Fibroblast of lung (primary cell): ENCODE measurements around the gene SEPTIN5. TPM values are rescaled to one million over a fixed set of nuclear protein-coding genes. Genes with fewer than 3 reads are reported as not detected.

ENCODE experiments used
- DNase-seq, 2 donors: peaks; one replicate each; pipeline versions ENCODE4 v3.0.0 to v3.0.0-alpha.2; 2010; ENCODE audit warnings: low read depth in 2 of 2
- H2AFZ ChIP-seq: 2 replicates; pipeline ENCODE4 v1.5.1; 2012; ENCODE audit warnings: low read length, control low read depth, inconsistent platforms
- H3K27ac ChIP-seq: 2 replicates; pipeline ENCODE4 v1.5.1; 2011; ENCODE audit warnings: low read length, control low read depth; ENCODE audit not compliant: insufficient read depth
- H3K27me3 ChIP-seq: 2 replicates; pipeline ENCODE4 v1.5.1; 2011; ENCODE audit warnings: mild to moderate bottlenecking, low read length; ENCODE audit not compliant: control insufficient read depth, insufficient read depth
- H3K36me3 ChIP-seq: 2 replicates; pipeline ENCODE4 v1.5.1; 2011; ENCODE audit warnings: low read length; ENCODE audit not compliant: control insufficient read depth, insufficient read depth
- H3K4me1 ChIP-seq: 2 replicates; pipeline ENCODE4 v1.5.1; 2011; ENCODE audit warnings: low read length; ENCODE audit not compliant: control insufficient read depth, insufficient read depth; ENCODE audit errors: extremely low read depth
- H3K4me2 ChIP-seq: 2 replicates; pipeline ENCODE4 v1.5.1; 2011; ENCODE audit warnings: low read length, control low read depth; ENCODE audit not compliant: insufficient read depth; ENCODE audit errors: extremely low read depth
- H3K4me3 ChIP-seq, 4 experiments: fragments of 200-600 bp in 1 of 4; sonication (generic) in 1 of 4; replicated peaks in 1 of 4; 2 replicates each; pipeline ENCODE4 v1.5.1; 2011 to 2016; ENCODE audit warnings: low read length in 4 of 4, low read depth in 3 of 4, mild to moderate bottlenecking in 3 of 4, control low read depth in 2 of 4, inconsistent platforms in 1 of 4, mixed read lengths in 1 of 4; ENCODE audit not compliant: insufficient read depth in 1 of 4; ENCODE audit errors: control extremely low read depth in 1 of 4
- H3K79me2 ChIP-seq: 2 replicates; pipeline ENCODE4 v1.5.1; 2012; ENCODE audit warnings: mild to moderate bottlenecking, low read length, inconsistent platforms; ENCODE audit not compliant: control insufficient read depth, insufficient read depth
- H3K9ac ChIP-seq: 2 replicates; pipeline ENCODE4 v1.5.1; 2011; ENCODE audit warnings: mild to moderate bottlenecking, low read length, control low read depth; ENCODE audit not compliant: insufficient read depth
- H3K9me3 ChIP-seq: 2 replicates; pipeline ENCODE4 v1.5.1; 2012; ENCODE audit warnings: low read depth, low read length; ENCODE audit not compliant: control insufficient read depth, insufficient read depth
- H4K20me1 ChIP-seq: 2 replicates; pipeline ENCODE4 v1.5.1; 2011; ENCODE audit warnings: low read length; ENCODE audit not compliant: control insufficient read depth, insufficient read depth; ENCODE audit errors: extremely low read depth
- CTCF ChIP-seq, 2 donors: IDR thresholded peaks in 1 of 2; conservative IDR thresholded peaks in 1 of 2; 1 replicate in 1 of 2; 2 replicates in 1 of 2; pipeline ENCODE4 v1.5.1; 2011 to 2012; ENCODE audit warnings: low read length in 2 of 2, control low read depth in 1 of 2, inconsistent platforms in 1 of 2, low read depth in 1 of 2, mild to moderate bottlenecking in 1 of 2
- EZH2 ChIP-seq: IDR thresholded peaks from 2 replicates; pipeline ENCODE4 v1.5.1; 2012; ENCODE audit warnings: low read length, control low read depth, mild to moderate bottlenecking; ENCODE audit errors: missing control alignments
- polyA plus RNA-seq, 2 donors: library from polyadenylated mRNA; depleted of rRNA in 1 of 2; stranded (reverse) in 1 of 2; unstranded in 1 of 2; fragments of >200 nt; gene quantifications; 2 replicates each; pipeline ENCODE4 v1.2.1, GENCODE V29; 2011 to 2012; ENCODE audit warnings: missing spikeins in 1 of 2
- total RNA-seq: library from RNA; depleted of rRNA; stranded (reverse); fragments of >200 nt; gene quantifications from 2 replicates; pipeline ENCODE4 v1.2.1, GENCODE V29; 2014

Gene SEPTIN5
- total and polyA plus RNA-seq, 2 donors (not counting 1 experiment from before 2014, with no cell fraction given), result 14.5 to 25.8 TPM

GRCh38 chr22:19767427-19768341 is 53.4 kb downstream of the SEPTIN5 start:
- TF ChIP-seq EZH2 (peak; percentile 48), CTCF (conservative IDR thresholded peaks at IDR 0.05 in 1 of 2, IDR thresholded peaks at IDR 0.05 in 1 of 2; ENCODE audit: low read depth in 1 of 2, low read length in 2 of 2) (no peak)
- H3K79me2 ChIP-seq, result no peaks in the 10 kb centered on the region

GRCh38 chr22:19769393-19769715 is 55.1 kb downstream of the SEPTIN5 start:
- Histone ChIP-seq H3K9ac (no peak overlapping the region), H2AFZ (no peak overlapping the region), H4K20me1 (no peaks in the 10 kb centered on the region), H3K4me3 (no peak overlapping the region), H3K79me2 (no peaks in the 10 kb centered on the region), H3K27me3 (peaks cover 53% of the 10 kb centered on the region), H3K36me3 (no peaks in the 10 kb centered on the region), H3K9me3 (no peaks in the 10 kb centered on the region), H3K4me1 (no peaks in the 10 kb centered on the region), H3K4me2 (no peak overlapping the region), H3K27ac (no peak overlapping the region)
- TF ChIP-seq EZH2 (no peak), CTCF (conservative IDR thresholded peaks at IDR 0.05 in 1 of 2, IDR thresholded peaks at IDR 0.05 in 1 of 2; ENCODE audit: low read depth in 1 of 2, low read length in 2 of 2) (no peak)
- no peak for DNase-seq

More at GRCh38 chr22:19767427-19768341, 53.4 kb downstream of the SEPTIN5 start:
- H3K9ac ChIP-seq, result no peak overlapping the region
- H4K20me1 ChIP-seq, result no peaks in the 10 kb centered on the region
- H3K4me3 ChIP-seq, result no peak overlapping the region
- no peaks in the 10 kb centered on the region for H3K4me1 ChIP-seq
- no peak overlapping the region for H3K27ac ChIP-seq
- no peak for DNase-seq
- no peak overlapping the region for H3K4me2 ChIP-seq
- H3K9me3 ChIP-seq, result no peaks in the 10 kb centered on the region
- H3K36me3 ChIP-seq, result no peaks in the 10 kb centered on the region
- no peak overlapping the region for H2AFZ ChIP-seq
- H3K27me3 ChIP-seq, result peaks cover 61% of the 10 kb centered on the region

GRCh38 chr22:19770349-19771220 is 56.3 kb downstream of the SEPTIN5 start:
- Histone ChIP-seq H4K20me1 (no peaks in the 10 kb centered on the region), H3K27ac (no peak overlapping the region), H3K27me3 (peaks cover 42% of the 10 kb centered on the region), H3K4me2 (no peak overlapping the region), H3K4me3 (no peak overlapping the region), H3K9ac (no peak overlapping the region), H3K4me1 (no peaks in the 10 kb centered on the region), H2AFZ (no peak overlapping the region), H3K36me3 (no peaks in the 10 kb centered on the region), H3K79me2 (no peaks in the 10 kb centered on the region), H3K9me3 (no peaks in the 10 kb centered on the region)
- peak; percentile 54 for TF ChIP-seq EZH2
- no peak for TF ChIP-seq CTCF (conservative IDR thresholded peaks at IDR 0.05 in 1 of 2, IDR thresholded peaks at IDR 0.05 in 1 of 2; ENCODE audit: low read depth in 1 of 2, low read length in 2 of 2)
- no peak for DNase-seq
